HUES48 (cell line): ENCODE results near the gene ZNHIT3.
"Not testable (repeated sequence)": the region's sequence is repeated elsewhere in the genome, so short reads cannot be mapped to it uniquely, and the experiment has no call there.

Experiments
- H3K27ac ChIP-seq: one replicate; pipeline ENCODE4 v1.7.0; 2013; ENCODE audit warnings: low read depth, low read length, inconsistent platforms
- H3K27me3 ChIP-seq: 2 replicates; pipeline ENCODE4 v1.6.1; 2013; ENCODE audit warnings: mild to moderate bottlenecking, low read length; ENCODE audit not compliant: control insufficient read depth, insufficient read depth
- H3K36me3 ChIP-seq: 2 replicates; pipeline ENCODE4 v1.6.1; 2013; ENCODE audit warnings: low read length; ENCODE audit not compliant: control insufficient read depth, insufficient read depth
- H3K4me1 ChIP-seq: 2 replicates; pipeline ENCODE4 v1.6.1; 2013; ENCODE audit warnings: mild to moderate bottlenecking, low read length; ENCODE audit not compliant: control insufficient read depth, insufficient read depth
- H3K4me3 ChIP-seq: 2 replicates; pipeline ENCODE4 v1.5.1; 2013; ENCODE audit warnings: mild to moderate bottlenecking, low read depth, low read length
- H3K9ac ChIP-seq: 2 replicates; pipeline ENCODE4 v1.6.1; 2013; ENCODE audit warnings: mild to moderate bottlenecking, low read depth, low read length, moderate library complexity
- H3K9me3 ChIP-seq: 2 replicates; pipeline ENCODE4 v1.6.1; 2013; ENCODE audit warnings: low read length; ENCODE audit not compliant: control insufficient read depth, insufficient read depth

Gene ZNHIT3

GRCh38 chr17:36503456-36504155 lies 17.1 kb downstream of the ZNHIT3 start:
- Histone ChIP-seq H3K4me3 (no peak overlapping the region), H3K4me1 (no peaks in the 10 kb centered on the region), H3K9ac (no peak overlapping the region), H3K36me3 (peaks cover 98% of the 10 kb centered on the region), H3K27me3 (no peaks in the 10 kb centered on the region), H3K9me3 (no peaks in the 10 kb centered on the region), H3K27ac (no peak overlapping the region)

- Histone ChIP-seq H3K4me3 (no peak overlapping the region), H3K36me3 (peaks cover 98% of the 10 kb centered on the region), H3K9ac (no peak overlapping the region), H3K27ac (no peak overlapping the region), H3K4me1 (no peaks in the 10 kb centered on the region), H3K9me3 (no peaks in the 10 kb centered on the region), H3K27me3 (no peaks in the 10 kb centered on the region)
Observed at GRCh38 chr17:36504156-36504545, 17.7 kb downstream of the ZNHIT3 start.

GRCh38 chr17:36505171-36505570 lies 18.7 kb downstream of the ZNHIT3 start:
- no peak overlapping the region for H3K4me3 ChIP-seq
- peaks cover 99% of the 10 kb centered on the region for H3K36me3 ChIP-seq

DNA sequence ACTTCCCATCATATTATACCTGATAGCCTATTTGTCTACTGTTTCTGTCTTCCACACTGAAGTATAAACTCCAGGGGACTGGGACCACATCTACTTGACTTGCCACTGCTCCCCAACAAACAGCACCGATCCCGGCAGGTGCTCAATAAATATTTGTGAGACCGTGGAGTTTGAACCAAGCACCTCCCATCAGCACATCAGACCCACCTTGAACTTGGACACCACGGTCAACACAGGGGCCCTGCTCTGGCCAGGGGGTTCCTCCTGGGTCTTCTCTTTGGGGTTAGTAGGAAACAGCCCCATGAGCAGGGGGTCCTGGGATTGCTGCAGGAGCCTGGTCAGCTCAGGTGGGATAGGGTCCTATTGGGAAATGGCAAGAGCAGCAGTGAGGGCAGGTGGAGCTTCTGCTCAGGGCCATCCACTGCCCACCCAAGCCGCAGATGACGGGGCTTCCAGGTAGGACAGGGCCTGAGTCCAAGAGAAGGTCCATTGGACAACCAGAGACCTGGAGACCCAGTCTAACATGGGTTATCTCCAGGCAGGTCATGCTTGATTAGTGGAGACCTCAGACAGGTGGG lies 19.9 kb downstream of the ZNHIT3 start:
- no peaks in the 10 kb centered on the region for H3K9me3 ChIP-seq

More at GRCh38 chr17:36505171-36505570, 18.7 kb downstream of the ZNHIT3 start:
- Histone ChIP-seq H3K27ac (no peak overlapping the region), H3K4me1 (no peaks in the 10 kb centered on the region), H3K27me3 (no peaks in the 10 kb centered on the region), H3K9me3 (no peaks in the 10 kb centered on the region), H3K9ac (no peak overlapping the region)

GRCh38 chr17:36506831-36507230 lies 20.4 kb downstream of the ZNHIT3 start:
- Histone ChIP-seq H3K9ac (no peak overlapping the region), H3K27me3 (no peaks in the 10 kb centered on the region), H3K27ac (no peak overlapping the region), H3K36me3 (peaks cover 99% of the 10 kb centered on the region), H3K4me3 (no peak overlapping the region), H3K9me3 (no peaks in the 10 kb centered on the region), H3K4me1 (no peaks in the 10 kb centered on the region)

More for the DNA sequence above, 19.9 kb downstream of the ZNHIT3 start:
- no peaks in the 10 kb centered on the region for H3K27me3 ChIP-seq
- H3K4me3 ChIP-seq = no peak overlapping the region
- peaks cover 99% of the 10 kb centered on the region for H3K36me3 ChIP-seq
- H3K9ac ChIP-seq = no peak overlapping the region
- H3K27ac ChIP-seq = no peak overlapping the region
- H3K4me1 ChIP-seq = no peaks in the 10 kb centered on the region

GRCh38 chr17:36507266-36507665 lies 20.8 kb downstream of the ZNHIT3 start:
- Histone ChIP-seq H3K36me3 (peaks cover 97% of the 10 kb centered on the region), H3K27me3 (no peaks in the 10 kb centered on the region), H3K27ac (no peak overlapping the region), H3K4me3 (no peak overlapping the region), H3K9ac (no peak overlapping the region), H3K9me3 (no peaks in the 10 kb centered on the region), H3K4me1 (no peaks in the 10 kb centered on the region)

DNA sequence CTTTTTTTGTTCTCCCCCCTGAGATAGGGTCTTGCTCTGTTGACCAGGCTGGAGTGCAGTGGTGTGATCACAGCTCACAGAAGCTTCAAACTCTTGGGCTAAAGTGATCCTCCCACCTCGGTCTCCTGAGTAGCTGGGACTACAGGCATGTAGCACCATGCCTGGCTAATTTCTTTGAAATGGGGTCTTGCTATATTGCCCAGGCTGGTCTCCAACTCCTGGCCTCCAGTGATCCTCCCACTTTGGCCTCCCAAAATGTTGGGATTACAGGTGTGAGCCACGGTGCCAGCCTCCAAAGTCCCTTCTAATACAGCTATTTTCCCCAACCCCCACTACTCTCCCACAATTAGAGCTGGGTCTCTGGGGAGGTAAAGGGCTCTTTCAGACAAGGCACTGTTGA lies 22.0 kb downstream of the ZNHIT3 start:
- H3K36me3 ChIP-seq = peaks cover 97% of the 10 kb centered on the region
- H3K27me3 ChIP-seq, H3K27ac ChIP-seq: not testable (repeated sequence)

GRCh38 chr17:36509272-36509985 lies 22.9 kb downstream of the ZNHIT3 start:
- no peak overlapping the region for H3K4me3 ChIP-seq
- no peaks in the 10 kb centered on the region for H3K4me1 ChIP-seq
- H3K27ac ChIP-seq = no peak overlapping the region
- no peak overlapping the region for H3K9ac ChIP-seq
- no peaks in the 10 kb centered on the region for H3K9me3 ChIP-seq
- H3K27me3 ChIP-seq = no peaks in the 10 kb centered on the region
- peaks cover 96% of the 10 kb centered on the region for H3K36me3 ChIP-seq

More for the DNA sequence above, 22.0 kb downstream of the ZNHIT3 start:
- H3K4me3 ChIP-seq, H3K4me1 ChIP-seq, H3K9me3 ChIP-seq, H3K9ac ChIP-seq: not testable (repeated sequence)

- H3K4me1 ChIP-seq = no peaks in the 10 kb centered on the region
- H3K36me3 ChIP-seq = peaks cover 97% of the 10 kb centered on the region
- no peaks in the 10 kb centered on the region for H3K9me3 ChIP-seq
- H3K4me3 ChIP-seq = no peak overlapping the region
- H3K27me3 ChIP-seq = no peaks in the 10 kb centered on the region
- H3K9ac ChIP-seq = no peak overlapping the region
- no peak overlapping the region for H3K27ac ChIP-seq
Observed at GRCh38 chr17:36510636-36511035, 24.2 kb downstream of the ZNHIT3 start.

DNA sequence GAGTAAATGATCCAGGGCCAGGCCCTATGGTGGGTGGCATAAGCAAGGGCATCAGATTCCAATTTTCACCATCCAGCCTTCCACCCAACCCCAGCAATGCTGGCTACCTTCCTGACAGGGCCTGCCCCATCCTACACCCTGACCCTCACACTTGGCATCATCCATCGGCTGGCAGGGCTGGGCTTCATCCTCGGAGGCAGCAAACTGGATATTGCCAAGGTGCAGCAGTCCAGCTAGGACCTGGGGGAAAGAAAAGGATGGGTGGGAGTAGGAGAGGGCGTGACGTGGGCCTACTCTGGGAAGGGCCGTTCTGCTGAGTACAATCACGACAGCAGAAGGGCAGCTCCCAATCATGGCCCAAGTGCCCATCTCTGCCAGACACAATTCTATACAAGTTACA lies 24.7 kb downstream of the ZNHIT3 start:
- no peaks in the 10 kb centered on the region for H3K27me3 ChIP-seq
- no peak overlapping the region for H3K4me3 ChIP-seq
- peaks cover 97% of the 10 kb centered on the region for H3K36me3 ChIP-seq
- H3K9me3 ChIP-seq = no peaks in the 10 kb centered on the region
- no peaks in the 10 kb centered on the region for H3K4me1 ChIP-seq
- H3K27ac ChIP-seq = no peak overlapping the region
- H3K9ac ChIP-seq = no peak overlapping the region

- H3K4me1 ChIP-seq = no peaks in the 10 kb centered on the region
- H3K9me3 ChIP-seq = no peaks in the 10 kb centered on the region
- no peaks in the 10 kb centered on the region for H3K27me3 ChIP-seq
- no peak overlapping the region for H3K27ac ChIP-seq
- no peak overlapping the region for H3K9ac ChIP-seq
- no peak overlapping the region for H3K4me3 ChIP-seq
- peaks cover 95% of the 10 kb centered on the region for H3K36me3 ChIP-seq
Observed at GRCh38 chr17:36512641-36513040, 26.2 kb downstream of the ZNHIT3 start.
